Upper lobe of left lung (tissue), 6 donors: Measurements from ENCODE around the gene FLT4. TPM values are rescaled to one million over a fixed set of nuclear protein-coding genes. Genes with fewer than 3 reads are reported as not detected.

Experiments
- ATAC-seq, 2 donors: fragments of 200-7000 bp; cut with Tn5 transposase; one replicate each; pipeline ENCODE4 v1.9.1; 2022; ENCODE audit warnings: mild to moderate bottlenecking in 2 of 2, moderate library complexity in 2 of 2; ENCODE audit not compliant: low FRiP score in 2 of 2
- DNase-seq, 2 donors: peaks; one replicate each; pipeline ENCODE4 v3.0.0-alpha.2; 2019 to 2020
- H3K27ac ChIP-seq, 4 donors: fragments of 200-600 bp; sonication (generic); one replicate each; pipeline ENCODE4 v1.5.1; 2016 to 2019
- H3K27me3 ChIP-seq, 4 donors: fragments of 200-600 bp; sonication (generic); one replicate each; pipeline ENCODE4 v1.5.1; 2017 to 2019
- H3K36me3 ChIP-seq, 4 donors: fragments of 200-600 bp; sonication (generic); one replicate each; pipeline ENCODE4 v1.5.1; 2016 to 2019
- H3K4me1 ChIP-seq, 4 donors: fragments of 200-600 bp; sonication (generic); one replicate each; pipeline ENCODE4 v1.5.1; 2018 to 2019
- H3K4me3 ChIP-seq, 4 donors: fragments of 200-600 bp; sonication (generic); one replicate each; pipeline ENCODE4 v1.5.1; 2017 to 2019; ENCODE audit warnings: mild to moderate bottlenecking in 2 of 4, moderate library complexity in 1 of 4
- H3K9me3 ChIP-seq, 4 donors: fragments of 200-600 bp; sonication (generic); one replicate each; pipeline ENCODE4 v1.5.1; 2018 to 2019
- CTCF ChIP-seq, 6 experiments: fragments of 450-650 bp in 4 of 6; fragments of 200-600 bp in 2 of 6; sonication (generic) in 2 of 6; IDR thresholded peaks; one replicate each; pipeline ENCODE4 v1.5.1; 2016 to 2019; ENCODE audit warnings: antibody characterized with exemption in 6 of 6
- EP300 ChIP-seq, 4 donors: sonication (generic); formaldehyde crosslinking; IDR thresholded peaks; one replicate each; pipeline ENCODE4 v1.5.1; 2017; ENCODE audit warnings: antibody characterized with exemption in 4 of 4, control low read depth in 2 of 4
- POLR2A ChIP-seq, 4 donors: fragments of 450-650 bp; IDR thresholded peaks; one replicate each; pipeline ENCODE4 v1.5.1; 2016 to 2017; ENCODE audit warnings: antibody characterized with exemption in 4 of 4, mild to moderate bottlenecking in 2 of 4
- POLR2AphosphoS5 ChIP-seq, 2 donors: sonication (generic); formaldehyde crosslinking; IDR thresholded peaks; one replicate each; pipeline ENCODE4 v1.5.1; 2017; ENCODE audit warnings: antibody characterized with exemption in 2 of 2
- WGBS, 2 donors: methylation state at CpG; one replicate each; pipeline ENCODE4 v1.1.5; 2017 to 2018; 5-methylcytosine and 5-hydroxymethylcytosine counted together
- total RNA-seq, 6 donors: library from RNA; depleted of rRNA in 4 of 6; stranded (reverse); fragments of >200 nt in 4 of 6; gene quantifications; one replicate each; pipeline versions ENCODE4 v1.1.0 to v1.2.1, GENCODE V29; 2016 to 2021
- donor health status: DM: no; HTN: no; CAD: no; lungs with moderate emphysema.
- donor health status: DM: no; HTN: yes; CAD: no; lungs with severe emphysema.

FLT4 gene
- total RNA-seq, 6 donors from 2014 or later = 11.7 to 34.0 (median 21.2) TPM

GRCh38 chr5:180612683-180613082, 36.7 kb downstream of the FLT4 start:
- 88 to 95% methylated on average over 12 to 15 of the region's 15 CpGs for WGBS, 2 donors
- peak in 1 of 2 donors; percentile 56 for DNase-seq
- Histone ChIP-seq H3K4me3 (no peak overlapping the region), H3K27ac (no peak overlapping the region), H3K4me1 (peaks cover 0 to 3% (median 0%) of the 10 kb centered on the region in 4 donors), H3K9me3 (no peaks in the 10 kb centered on the region), H3K36me3 (peaks cover 0 to 21% (median 0%) of the 10 kb centered on the region in 4 donors), H3K27me3 (no peaks in the 10 kb centered on the region)
- TF ChIP-seq CTCF (IDR thresholded peaks at IDR 0.05) (no peak), POLR2AphosphoS5 (IDR thresholded peaks at IDR 0.05) (no peak), EP300 (IDR thresholded peaks at IDR 0.05) (no peak), POLR2A (IDR thresholded peaks at IDR 0.05) (no peak)
- ATAC-seq = no peak

GRCh38 chr5:180611140-180611850, 38.1 kb downstream of the FLT4 start:
- peak in 1 of 2 donors; percentile 17 for ATAC-seq
- TF ChIP-seq POLR2AphosphoS5 (IDR thresholded peaks at IDR 0.05) (no peak), EP300 (IDR thresholded peaks at IDR 0.05) (no peak), POLR2A (IDR thresholded peaks at IDR 0.05) (no peak), CTCF (IDR thresholded peaks at IDR 0.05) (no peak)
- peak in 1 of 2 donors; percentile 65 for DNase-seq
- Histone ChIP-seq H3K4me1 (peaks cover 0 to 3% (median 0%) of the 10 kb centered on the region in 4 donors), H3K9me3 (no peaks in the 10 kb centered on the region), H3K27ac (no peak overlapping the region), H3K4me3 (no peak overlapping the region), H3K36me3 (peaks cover 0 to 17% (median 0%) of the 10 kb centered on the region in 4 donors), H3K27me3 (no peaks in the 10 kb centered on the region)
- WGBS, 2 donors = 87 to 91% methylated on average over 9 to 28 of the region's 30 CpGs

- Histone ChIP-seq H3K36me3 (peaks cover 0 to 16% (median 0%) of the 10 kb centered on the region in 4 donors), H3K27me3 (no peaks in the 10 kb centered on the region), H3K9me3 (no peaks in the 10 kb centered on the region), H3K27ac (no peak overlapping the region), H3K4me3 (no peak overlapping the region), H3K4me1 (peaks cover 0 to 3% (median 0%) of the 10 kb centered on the region in 4 donors)
- no peak for ATAC-seq
- peak in 1 of 2 donors; percentile 68 for DNase-seq
- 80 to 87% methylated on average over 5 to 23 of the region's 23 CpGs for WGBS, 2 donors
- TF ChIP-seq CTCF (IDR thresholded peaks at IDR 0.05) (no peak), POLR2A (IDR thresholded peaks at IDR 0.05) (no peak), POLR2AphosphoS5 (IDR thresholded peaks at IDR 0.05) (no peak), EP300 (IDR thresholded peaks at IDR 0.05) (no peak)
These were observed 39.4 kb downstream of the FLT4 start for GRCh38 chr5:180609817-180610550.

GRCh38 chr5:180609386-180609785, 40.0 kb downstream of the FLT4 start:
- no peak for ATAC-seq

More at GRCh38 chr5:180609386-180609785, 40.0 kb downstream of the FLT4 start:
- no peak overlapping the region for H3K27ac ChIP-seq
- TF ChIP-seq POLR2AphosphoS5 (IDR thresholded peaks at IDR 0.05) = no peak
- TF ChIP-seq CTCF (IDR thresholded peaks at IDR 0.05) = no peak
- TF ChIP-seq POLR2A (IDR thresholded peaks at IDR 0.05) = no peak
- TF ChIP-seq EP300 (IDR thresholded peaks at IDR 0.05) = no peak
- H3K36me3 ChIP-seq = peaks cover 0 to 16% (median 0%) of the 10 kb centered on the region in 4 donors
- H3K9me3 ChIP-seq = no peaks in the 10 kb centered on the region
- 88 to 94% methylated on average over 8 to 15 of the region's 15 CpGs for WGBS, 2 donors
- no peak overlapping the region for H3K4me3 ChIP-seq
- peak in 1 of 2 donors; percentile 45 for DNase-seq
- H3K4me1 ChIP-seq = peaks cover 0 to 3% (median 0%) of the 10 kb centered on the region in 4 donors
- no peaks in the 10 kb centered on the region for H3K27me3 ChIP-seq
